SU-DHL-6 (cell line): ENCODE measurements around the gene AGAP3.

Experiments used
- EZH2phosphoT487 ChIP-seq: fragments of 200-600 bp; sonication (generic), shearing (Covaris generic); conservative IDR thresholded peaks from 2 replicates; pipeline ENCODE4 v1.6.1; 2018; ENCODE audit warnings: mild to moderate bottlenecking, antibody characterized with exemption, low read length, moderate library complexity, mixed read lengths
- TF ChIP-seq, protein P1 (sequence below): fragments of 200-600 bp; sonication (generic); IDR thresholded peaks from one replicate; pipeline ENCODE4 v1.5.1; 2017; ENCODE audit warnings: antibody characterized with exemption, mild to moderate bottlenecking, low read length, moderate library complexity; ENCODE audit not compliant: insufficient read depth, poor library complexity, severe bottlenecking

- TF ChIP-seq, protein P1, sequence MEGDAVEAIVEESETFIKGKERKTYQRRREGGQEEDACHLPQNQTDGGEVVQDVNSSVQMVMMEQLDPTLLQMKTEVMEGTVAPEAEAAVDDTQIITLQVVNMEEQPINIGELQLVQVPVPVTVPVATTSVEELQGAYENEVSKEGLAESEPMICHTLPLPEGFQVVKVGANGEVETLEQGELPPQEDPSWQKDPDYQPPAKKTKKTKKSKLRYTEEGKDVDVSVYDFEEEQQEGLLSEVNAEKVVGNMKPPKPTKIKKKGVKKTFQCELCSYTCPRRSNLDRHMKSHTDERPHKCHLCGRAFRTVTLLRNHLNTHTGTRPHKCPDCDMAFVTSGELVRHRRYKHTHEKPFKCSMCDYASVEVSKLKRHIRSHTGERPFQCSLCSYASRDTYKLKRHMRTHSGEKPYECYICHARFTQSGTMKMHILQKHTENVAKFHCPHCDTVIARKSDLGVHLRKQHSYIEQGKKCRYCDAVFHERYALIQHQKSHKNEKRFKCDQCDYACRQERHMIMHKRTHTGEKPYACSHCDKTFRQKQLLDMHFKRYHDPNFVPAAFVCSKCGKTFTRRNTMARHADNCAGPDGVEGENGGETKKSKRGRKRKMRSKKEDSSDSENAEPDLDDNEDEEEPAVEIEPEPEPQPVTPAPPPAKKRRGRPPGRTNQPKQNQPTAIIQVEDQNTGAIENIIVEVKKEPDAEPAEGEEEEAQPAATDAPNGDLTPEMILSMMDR = no peak
- no peak for TF ChIP-seq EZH2phosphoT487
Observed at GRCh38 chr7:151188252-151188542, 101.9 kb downstream of the AGAP3 start.
